K562 (cell line): ENCODE data around the gene PUS7L. TPM values are rescaled to one million over a fixed set of nuclear protein-coding genes. Genes with fewer than 3 reads are reported as not detected.

Experiments
- CCNT2 ChIP-seq: IDR thresholded peaks from 2 replicates; pipeline ENCODE4 v1.6.1; 2011; ENCODE audit warnings: borderline replicate concordance, low read depth, mild to moderate bottlenecking, moderate library complexity, mixed read lengths, low read length; ENCODE audit not compliant: insufficient read length; ENCODE audit errors: extremely low read depth
- JUND ChIP-seq, 2 experiments: IDR thresholded peaks; 2 replicates in 1 of 2; 3 replicates in 1 of 2; pipeline ENCODE4 v1.6.1; 2011; ENCODE audit warnings: borderline replicate concordance in 2 of 2, low read depth in 2 of 2, low read length in 2 of 2, improper control_type of control experiment in 1 of 2, missing biosample characterization in 1 of 2, missing genetic modification characterization in 1 of 2, missing genetic modification reagents in 1 of 2
- KAT2B ChIP-seq: IDR thresholded peaks from one replicate; pipeline ENCODE4 v1.6.1; 2012; ENCODE audit warnings: low read depth, mild to moderate bottlenecking, control low read depth, inconsistent platforms, low read length, moderate library complexity
- NEUROD1 ChIP-seq: fragments of 150-350 bp; IDR thresholded peaks from 2 replicates; pipeline ENCODE4 v1.6.1; 2014; ENCODE audit warnings: borderline replicate concordance, low read length, low read depth; ENCODE audit not compliant: partially characterized antibody
- POLR2AphosphoS2 ChIP-seq: IDR thresholded peaks from 2 replicates; pipeline ENCODE4 v1.6.1; 2012; ENCODE audit warnings: low read length, improper control_type of control experiment
- RNF2 ChIP-seq: sonication (generic); IDR thresholded peaks from 2 replicates; pipeline ENCODE4 v1.6.1; 2016
- SREBF2 ChIP-seq: sonication (generic); formaldehyde crosslinking; IDR thresholded peaks from 2 replicates; pipeline ENCODE4 v1.4.0; 2020; ENCODE audit warnings: mild to moderate bottlenecking, missing genetic modification reagents
- U2AF1 ChIP-seq: fragments of 200-400 bp; formaldehyde crosslinking; optimal IDR thresholded peaks from 2 replicates; pipeline ENCODE3; 2017; ENCODE audit warnings: mild to moderate bottlenecking, low read depth, low read length, moderate library complexity
- ZNF507 ChIP-seq: conservative IDR thresholded peaks from 2 replicates; pipeline ENCODE4 v1.6.1; 2017; ENCODE audit warnings: missing genetic modification characterization, missing compliant biosample characterization
- polyA plus RNA-seq, 8 experiments: library from polyadenylated mRNA; depleted of rRNA in 4 of 8; stranded (reverse) in 5 of 8; unstranded in 3 of 8; fragments of >200 nt; fragmentation: Nextera tagmentation in 2 of 8; fragmentation: Illumina TruSeq in 1 of 8; extraction: Ambion mirVana in 2 of 8; extraction: Trizol in 1 of 8; gene quantifications; 2 replicates each; pipeline versions ENCODE4 v1.2.1 to v1.2.3, GENCODE V29; 2011 to 2014; ENCODE audit warnings: inconsistent platforms in 1 of 8, missing spikeins in 1 of 8
- total RNA-seq, 7 experiments: library from RNA; depleted of rRNA in 6 of 7; stranded (reverse); fragments of >200 nt in 6 of 7; fragmentation: Illumina TruSeq in 2 of 7; extraction: Trizol in 2 of 7; gene quantifications; 2 replicates each; pipeline versions ENCODE4 v1.2.1 to v1.2.3, GENCODE V29; 2011 to 2021; ENCODE audit warnings: low replicate concordance in 1 of 7
- TF ChIP-seq, protein P1 (sequence below): fragments of 250-450 bp; sonication (Bioruptor Pico); IDR thresholded peaks from 2 replicates; pipeline ENCODE4 v1.5.0; 2021; ENCODE audit warnings: mild to moderate bottlenecking, borderline replicate concordance
- TF ChIP-seq, protein P2 (sequence below): fragments of 450-650 bp; IDR thresholded peaks from 2 replicates; pipeline ENCODE4 v1.7.0; 2016; ENCODE audit warnings: borderline replicate concordance
- TF ChIP-seq, protein P3 (sequence below): fragments of 150-350 bp; IDR thresholded peaks from 2 replicates; pipeline ENCODE4 v1.6.1; 2014; ENCODE audit warnings: low read depth, mild to moderate bottlenecking, low read length, borderline replicate concordance
- TF ChIP-seq, protein P4 (sequence below), 2 experiments: fragments of 450-650 bp in 1 of 2; sonication (generic) in 1 of 2; formaldehyde crosslinking in 1 of 2; IDR thresholded peaks in 1 of 2; conservative IDR thresholded peaks in 1 of 2; 2 replicates each; pipeline versions ENCODE4 v1.6.1 to v1.8.1; 2016 to 2023; ENCODE audit warnings: mild to moderate bottlenecking in 2 of 2, moderate library complexity in 2 of 2, inconsistent platforms in 1 of 2, missing genetic modification reagents in 1 of 2
- TF ChIP-seq, protein P5 (sequence below): fragments of 250-450 bp; sonication (Bioruptor Pico); IDR thresholded peaks from 2 replicates; pipeline ENCODE4 v1.4.0; 2020; ENCODE audit warnings: borderline replicate concordance

The PUS7L gene
- total and polyA plus RNA-seq, 9 of the 15 experiments (the other 6 are each of a cell fraction or from before 2014, with no cell fraction given): 10.8 to 53.3 (median 25.2) TPM

DNA sequence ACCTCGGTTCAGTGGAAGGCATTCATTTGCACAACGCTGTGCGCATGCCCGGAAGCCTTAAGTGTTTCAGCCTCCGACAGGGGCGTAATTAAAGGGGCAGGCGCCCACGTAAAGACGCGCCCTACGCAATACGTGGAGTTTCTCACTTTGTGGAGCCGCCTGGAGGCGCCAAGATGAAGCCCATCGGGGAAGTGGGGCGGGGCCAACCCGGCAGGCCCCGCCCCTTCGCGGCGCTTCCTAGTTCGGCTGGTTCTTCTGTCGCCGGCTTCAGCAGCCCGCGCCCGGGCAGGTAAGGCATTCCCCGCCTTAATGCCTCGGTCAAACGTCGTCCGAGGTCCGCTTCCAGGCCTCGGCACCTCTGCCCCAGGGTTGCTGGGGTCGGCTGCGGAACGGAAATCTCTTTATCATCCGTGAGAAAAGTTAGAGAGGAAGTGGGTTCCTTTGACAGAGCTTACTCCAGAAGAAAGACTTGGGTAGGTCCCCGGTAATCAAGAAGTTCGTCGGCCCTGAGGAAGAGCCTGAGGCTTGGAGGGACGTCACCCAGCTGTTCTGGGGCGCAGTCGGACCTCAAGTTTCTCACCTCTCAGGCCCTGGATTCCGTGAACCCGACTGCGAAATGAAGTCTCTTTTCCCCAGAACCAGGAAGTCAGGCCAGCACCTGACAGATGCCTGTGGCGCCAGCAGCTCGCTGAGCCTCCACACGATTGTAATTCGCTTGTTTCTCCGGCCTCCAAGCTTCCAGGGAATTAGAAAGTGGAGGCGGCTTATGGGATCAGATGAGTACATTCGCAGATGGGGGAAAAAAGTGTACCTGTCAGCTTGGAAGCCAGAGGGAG, at the start of gene PUS7L, which contains the start of gene IRAK4 (continued):
- TF ChIP-seq, protein P1, sequence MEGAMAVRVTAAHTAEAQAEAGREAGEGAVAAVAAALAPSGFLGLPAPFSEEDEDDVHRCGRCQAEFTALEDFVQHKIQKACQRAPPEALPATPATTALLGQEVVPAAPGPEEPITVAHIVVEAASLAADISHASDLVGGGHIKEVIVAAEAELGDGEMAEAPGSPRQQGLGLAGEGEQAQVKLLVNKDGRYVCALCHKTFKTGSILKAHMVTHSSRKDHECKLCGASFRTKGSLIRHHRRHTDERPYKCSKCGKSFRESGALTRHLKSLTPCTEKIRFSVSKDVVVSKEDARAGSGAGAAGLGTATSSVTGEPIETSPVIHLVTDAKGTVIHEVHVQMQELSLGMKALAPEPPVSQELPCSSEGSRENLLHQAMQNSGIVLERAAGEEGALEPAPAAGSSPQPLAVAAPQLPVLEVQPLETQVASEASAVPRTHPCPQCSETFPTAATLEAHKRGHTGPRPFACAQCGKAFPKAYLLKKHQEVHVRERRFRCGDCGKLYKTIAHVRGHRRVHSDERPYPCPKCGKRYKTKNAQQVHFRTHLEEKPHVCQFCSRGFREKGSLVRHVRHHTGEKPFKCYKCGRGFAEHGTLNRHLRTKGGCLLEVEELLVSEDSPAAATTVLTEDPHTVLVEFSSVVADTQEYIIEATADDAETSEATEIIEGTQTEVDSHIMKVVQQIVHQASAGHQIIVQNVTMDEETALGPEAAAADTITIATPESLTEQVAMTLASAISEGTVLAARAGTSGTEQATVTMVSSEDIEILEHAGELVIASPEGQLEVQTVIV (CRISPR knock-in tag): no peak
- TF ChIP-seq NEUROD1: peak; percentile 46
- TF ChIP-seq, protein P2, sequence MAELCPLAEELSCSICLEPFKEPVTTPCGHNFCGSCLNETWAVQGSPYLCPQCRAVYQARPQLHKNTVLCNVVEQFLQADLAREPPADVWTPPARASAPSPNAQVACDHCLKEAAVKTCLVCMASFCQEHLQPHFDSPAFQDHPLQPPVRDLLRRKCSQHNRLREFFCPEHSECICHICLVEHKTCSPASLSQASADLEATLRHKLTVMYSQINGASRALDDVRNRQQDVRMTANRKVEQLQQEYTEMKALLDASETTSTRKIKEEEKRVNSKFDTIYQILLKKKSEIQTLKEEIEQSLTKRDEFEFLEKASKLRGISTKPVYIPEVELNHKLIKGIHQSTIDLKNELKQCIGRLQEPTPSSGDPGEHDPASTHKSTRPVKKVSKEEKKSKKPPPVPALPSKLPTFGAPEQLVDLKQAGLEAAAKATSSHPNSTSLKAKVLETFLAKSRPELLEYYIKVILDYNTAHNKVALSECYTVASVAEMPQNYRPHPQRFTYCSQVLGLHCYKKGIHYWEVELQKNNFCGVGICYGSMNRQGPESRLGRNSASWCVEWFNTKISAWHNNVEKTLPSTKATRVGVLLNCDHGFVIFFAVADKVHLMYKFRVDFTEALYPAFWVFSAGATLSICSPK: peak; percentile 99
- no peak for TF ChIP-seq U2AF1
- peak; percentile 79 for TF ChIP-seq KAT2B
- TF ChIP-seq RNF2: no peak
- TF ChIP-seq, protein P3, sequence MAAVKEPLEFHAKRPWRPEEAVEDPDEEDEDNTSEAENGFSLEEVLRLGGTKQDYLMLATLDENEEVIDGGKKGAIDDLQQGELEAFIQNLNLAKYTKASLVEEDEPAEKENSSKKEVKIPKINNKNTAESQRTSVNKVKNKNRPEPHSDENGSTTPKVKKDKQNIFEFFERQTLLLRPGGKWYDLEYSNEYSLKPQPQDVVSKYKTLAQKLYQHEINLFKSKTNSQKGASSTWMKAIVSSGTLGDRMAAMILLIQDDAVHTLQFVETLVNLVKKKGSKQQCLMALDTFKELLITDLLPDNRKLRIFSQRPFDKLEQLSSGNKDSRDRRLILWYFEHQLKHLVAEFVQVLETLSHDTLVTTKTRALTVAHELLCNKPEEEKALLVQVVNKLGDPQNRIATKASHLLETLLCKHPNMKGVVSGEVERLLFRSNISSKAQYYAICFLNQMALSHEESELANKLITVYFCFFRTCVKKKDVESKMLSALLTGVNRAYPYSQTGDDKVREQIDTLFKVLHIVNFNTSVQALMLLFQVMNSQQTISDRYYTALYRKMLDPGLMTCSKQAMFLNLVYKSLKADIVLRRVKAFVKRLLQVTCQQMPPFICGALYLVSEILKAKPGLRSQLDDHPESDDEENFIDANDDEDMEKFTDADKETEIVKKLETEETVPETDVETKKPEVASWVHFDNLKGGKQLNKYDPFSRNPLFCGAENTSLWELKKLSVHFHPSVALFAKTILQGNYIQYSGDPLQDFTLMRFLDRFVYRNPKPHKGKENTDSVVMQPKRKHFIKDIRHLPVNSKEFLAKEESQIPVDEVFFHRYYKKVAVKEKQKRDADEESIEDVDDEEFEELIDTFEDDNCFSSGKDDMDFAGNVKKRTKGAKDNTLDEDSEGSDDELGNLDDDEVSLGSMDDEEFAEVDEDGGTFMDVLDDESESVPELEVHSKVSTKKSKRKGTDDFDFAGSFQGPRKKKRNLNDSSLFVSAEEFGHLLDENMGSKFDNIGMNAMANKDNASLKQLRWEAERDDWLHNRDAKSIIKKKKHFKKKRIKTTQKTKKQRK: no peak
- TF ChIP-seq POLR2AphosphoS2: no peak; the same call in 1 of the 2 replicates
- TF ChIP-seq ZNF507 (tag): no peak
- TF ChIP-seq CCNT2: peak; percentile 65
- TF ChIP-seq SREBF2: no peak
- TF ChIP-seq, protein P4, sequence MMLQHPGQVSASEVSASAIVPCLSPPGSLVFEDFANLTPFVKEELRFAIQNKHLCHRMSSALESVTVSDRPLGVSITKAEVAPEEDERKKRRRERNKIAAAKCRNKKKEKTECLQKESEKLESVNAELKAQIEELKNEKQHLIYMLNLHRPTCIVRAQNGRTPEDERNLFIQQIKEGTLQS (IDR thresholded peaks at IDR 0.05): no peak
- TF ChIP-seq, protein P4 (CRISPR knock-in tag; conservative IDR thresholded peaks at IDR 0.05): no peak
- peak; percentile 65 for TF ChIP-seq JUND (IDR thresholded peaks at IDR 0.05; ENCODE audit: borderline replicate concordance, low read depth, low read length)
- no peak; the same call in 2 of the 3 replicates for TF ChIP-seq JUND (tag; IDR thresholded peaks at IDR 0.05; ENCODE audit: borderline replicate concordance, low read depth, low read length)
- TF ChIP-seq, protein P5, sequence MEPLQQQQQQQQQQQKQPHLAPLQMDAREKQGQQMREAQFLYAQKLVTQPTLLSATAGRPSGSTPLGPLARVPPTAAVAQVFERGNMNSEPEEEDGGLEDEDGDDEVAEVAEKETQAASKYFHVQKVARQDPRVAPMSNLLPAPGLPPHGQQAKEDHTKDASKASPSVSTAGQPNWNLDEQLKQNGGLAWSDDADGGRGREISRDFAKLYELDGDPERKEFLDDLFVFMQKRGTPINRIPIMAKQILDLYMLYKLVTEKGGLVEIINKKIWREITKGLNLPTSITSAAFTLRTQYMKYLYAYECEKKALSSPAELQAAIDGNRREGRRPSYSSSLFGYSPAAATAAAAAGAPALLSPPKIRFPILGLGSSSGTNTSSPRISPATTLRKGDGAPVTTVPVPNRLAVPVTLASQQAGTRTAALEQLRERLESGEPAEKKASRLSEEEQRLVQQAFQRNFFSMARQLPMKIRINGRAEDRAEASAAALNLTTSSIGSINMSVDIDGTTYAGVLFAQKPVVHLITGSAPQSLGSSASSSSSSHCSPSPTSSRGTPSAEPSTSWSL (CRISPR knock-in tag): no peak
